Heart left ventricle (tissue), 16 donors: ENCODE measurements around the gene ZFR2. TPM values are rescaled to one million over a fixed set of nuclear protein-coding genes. Genes with fewer than 3 reads are reported as not detected.
"Not testable (repeated sequence)": the region's sequence is repeated elsewhere in the genome, so short reads cannot be mapped to it uniquely, and the experiment has no call there.

ENCODE experiments used
- ATAC-seq, 4 donors: fragments of 200-7000 bp; cut with Tn5 transposase; one replicate each; pipeline ENCODE4 v1.9.1; 2020 to 2022; ENCODE audit warnings: moderate library complexity in 4 of 4, mild to moderate bottlenecking in 3 of 4, moderate number of reproducible peaks in 1 of 4
- DNase-seq, 5 donors: peaks; one replicate each; pipeline ENCODE4 v3.0.0-alpha.2; 2020
- H3K27ac ChIP-seq, 12 donors: fragments of 200-600 bp; sonication (generic) in 4 of 12; one replicate each; pipeline versions ENCODE4 v1.5.0 to v1.8.0; 2016 to 2022; ENCODE audit warnings: mild to moderate bottlenecking in 2 of 12
- H3K27me3 ChIP-seq, 9 donors: fragments of 200-600 bp; sonication (generic) in 2 of 9; one replicate each; pipeline versions ENCODE4 v1.5.1 to v1.8.0; 2016 to 2022; ENCODE audit warnings: mild to moderate bottlenecking in 3 of 9
- H3K36me3 ChIP-seq, 9 donors: fragments of 200-600 bp; sonication (generic) in 2 of 9; one replicate each; pipeline versions ENCODE4 v1.5.0 to v1.8.0; 2018 to 2022; ENCODE audit warnings: mild to moderate bottlenecking in 2 of 9
- H3K4me1 ChIP-seq, 12 donors: fragments of 200-600 bp; sonication (generic) in 4 of 12; one replicate each; pipeline versions ENCODE4 v1.5.0 to v1.8.0; 2016 to 2022; ENCODE audit warnings: mild to moderate bottlenecking in 3 of 12
- H3K4me3 ChIP-seq, 12 donors: fragments of 200-600 bp; sonication (generic) in 4 of 12; one replicate each; pipeline versions ENCODE4 v1.5.0 to v1.8.0; 2017 to 2022; ENCODE audit warnings: mild to moderate bottlenecking in 9 of 12, moderate library complexity in 4 of 12
- H3K9me3 ChIP-seq, 12 donors: fragments of 200-600 bp; sonication (generic) in 4 of 12; one replicate each; pipeline versions ENCODE4 v1.5.0 to v1.8.0; 2016 to 2022; ENCODE audit warnings: mild to moderate bottlenecking in 1 of 12
- POLR2A ChIP-seq, 2 donors: fragments of 450-650 bp; IDR thresholded peaks; one replicate each; pipeline ENCODE4 v1.6.1; 2017; ENCODE audit warnings: antibody characterized with exemption in 2 of 2, mild to moderate bottlenecking in 2 of 2, moderate library complexity in 2 of 2
- WGBS, 4 donors: extraction: QIAGEN DNeasy Blood & Tissue Kit in 2 of 4; methylation state at CpG; one replicate each; pipeline versions ENCODE4 v1.1.5 to v1.1.7; 2013 to 2018; 5-methylcytosine and 5-hydroxymethylcytosine counted together
- intact Hi-C, 10 donors: fragments of 100-400 bp; cut with DNase I; formaldehyde crosslinking; loops; one replicate each; pipeline versions ENCODE4 v1.11.1 to v1.14.2; 2022
- polyA plus RNA-seq, 2 donors: library from polyadenylated mRNA; stranded (reverse); fragments of 200-250 nt; gene quantifications; one replicate each; pipeline ENCODE4 v1.2.3, GENCODE V29; 2013
- total RNA-seq, 9 donors: library from RNA; depleted of rRNA in 2 of 9; stranded (reverse); fragments of >200 nt in 2 of 9; fragmentation: NEBNext Ultra II Directional in 3 of 9; extraction: Animal tissue kit (Norgen Biotek cat#: 25700) in 3 of 9; gene quantifications; one replicate each; pipeline versions ENCODE4 v1.1.0 to v1.2.4, GENCODE V29; 2016 to 2023
- TF ChIP-seq, protein P1 (sequence below), 12 donors: fragments of 200-600 bp; sonication (generic) in 4 of 12; IDR thresholded peaks; one replicate each; pipeline versions ENCODE4 v1.5.0 to v1.8.0; 2018 to 2022; ENCODE audit warnings: antibody characterized with exemption in 12 of 12, mild to moderate bottlenecking in 5 of 12
- donor health status: ischemic (EF 13 %, LVEDD 7.1; RV severe dilation, severe dysfunction).
- donor health status: healthy with polysubstance abuse.
- donor health status: DM: no; HTN: yes; CAD: no.
- donor health status: DM: no; HTN: no; CAD: no.
- donor health status: ischemic (EF 25% LVEDD 6.9; RV normal size, moderate dysfunction).
- donor health status: ischemic (EF 25% LVEDD 5.7; RV mildly dilated, moderate dysfunction).
- donor health status: healthy.
- donor health status: DM: yes; HTN: yes; CAD: no.
- donor health status: ischemic (EF 35%, LVEDD 5.7; RV mildly dilated, moderate dysfunction).
- donor health status: nonischemic (EF 11% LVEDD 7.7; RV severe dilation, severe dysfunction).
- donor health status: DM: yes; HTN: yes; CAD: no.
- donor health status: PGD.
- donor health status: ischemic (EF 29% LVEDD 5.4; RV normal size, mild dysfunction).
- donor health status: nonischemic (EF 23%, LVEDD 6.1; RV moderate dilation, normal function).

The ZFR2 gene
- total and polyA plus RNA-seq, 11 donors: 0.08 to 0.16 TPM; not detected in 9

GRCh38 chr19:3761382-3762129, 107.3 kb downstream of the ZFR2 start, which contains the start of gene APBA3:
Gene APBA3 (minus strand): TSS chr19:3761692. CDS start chr19:3760264, 1,428 bp downstream.
- Histone ChIP-seq H3K4me1 (peaks cover 5 to 43% (median 28%) of the 10 kb centered on the region in 12 donors), H3K27ac (peak within 1 kb of the TSS; percentile 90 to 99 (median 97)), H3K4me3 (peak within 1 kb of the TSS; percentile 69 to 98 (median 90)), H3K9me3 (no peaks in the 10 kb centered on the region), H3K27me3 (no peaks in the 10 kb centered on the region), H3K36me3 (peaks cover 0 to 50% (median 35%) of the 10 kb centered on the region in 9 donors)
- TF ChIP-seq POLR2A (IDR thresholded peaks at IDR 0.05): peak in 1 of 2 donors; percentile 85
- TF ChIP-seq, protein P1, sequence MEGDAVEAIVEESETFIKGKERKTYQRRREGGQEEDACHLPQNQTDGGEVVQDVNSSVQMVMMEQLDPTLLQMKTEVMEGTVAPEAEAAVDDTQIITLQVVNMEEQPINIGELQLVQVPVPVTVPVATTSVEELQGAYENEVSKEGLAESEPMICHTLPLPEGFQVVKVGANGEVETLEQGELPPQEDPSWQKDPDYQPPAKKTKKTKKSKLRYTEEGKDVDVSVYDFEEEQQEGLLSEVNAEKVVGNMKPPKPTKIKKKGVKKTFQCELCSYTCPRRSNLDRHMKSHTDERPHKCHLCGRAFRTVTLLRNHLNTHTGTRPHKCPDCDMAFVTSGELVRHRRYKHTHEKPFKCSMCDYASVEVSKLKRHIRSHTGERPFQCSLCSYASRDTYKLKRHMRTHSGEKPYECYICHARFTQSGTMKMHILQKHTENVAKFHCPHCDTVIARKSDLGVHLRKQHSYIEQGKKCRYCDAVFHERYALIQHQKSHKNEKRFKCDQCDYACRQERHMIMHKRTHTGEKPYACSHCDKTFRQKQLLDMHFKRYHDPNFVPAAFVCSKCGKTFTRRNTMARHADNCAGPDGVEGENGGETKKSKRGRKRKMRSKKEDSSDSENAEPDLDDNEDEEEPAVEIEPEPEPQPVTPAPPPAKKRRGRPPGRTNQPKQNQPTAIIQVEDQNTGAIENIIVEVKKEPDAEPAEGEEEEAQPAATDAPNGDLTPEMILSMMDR (IDR thresholded peaks at IDR 0.05): peak; percentile 53 to 97 (median 81)
- ATAC-seq (peak; percentile 27 to 70 (median 58)), DNase-seq (peak; percentile 90 to 98 (median 93))
- WGBS, 4 donors: 3 to 7% (median 4%) methylated on average over 25 to 45 of the region's 45 CpGs
- intact Hi-C loops: loop anchor here in 6 of 10 donors (5.0 to 10.0 kb wide), 4 partner anchors 61 to 226 kb away; partner anchors contain the start of gene EEF2 (in 5 of the 6)

- no peak for ATAC-seq
- Histone ChIP-seq H3K9me3 (no peaks in the 10 kb centered on the region), H3K27me3 (no peaks in the 10 kb centered on the region), H3K36me3 (peaks cover 0 to 46% (median 38%) of the 10 kb centered on the region in 9 donors), H3K4me1 (peaks cover 5 to 43% (median 28%) of the 10 kb centered on the region in 12 donors), H3K4me3 (peak overlapping the region; percentile 69 to 98 (median 90)), H3K27ac (peak overlapping the region in 11 of 12 donors; percentile 83 to 99 (median 97))
- 36 to 44% (median 40%) methylated on average over 7 of the region's 7 CpGs for WGBS, 4 donors
- DNase-seq: no peak
- no peak for TF ChIP-seq POLR2A (IDR thresholded peaks at IDR 0.05)
- TF ChIP-seq, protein P1 (IDR thresholded peaks at IDR 0.05): no peak
- intact Hi-C loops: loop anchor here in 6 of 10 donors (5.0 to 10.0 kb wide), 4 partner anchors 61 to 226 kb away; partner anchors contain the start of gene EEF2 (in 5 of the 6)
Measured at GRCh38 chr19:3760871-3761361, 107.9 kb downstream of the ZFR2 start.

DNA sequence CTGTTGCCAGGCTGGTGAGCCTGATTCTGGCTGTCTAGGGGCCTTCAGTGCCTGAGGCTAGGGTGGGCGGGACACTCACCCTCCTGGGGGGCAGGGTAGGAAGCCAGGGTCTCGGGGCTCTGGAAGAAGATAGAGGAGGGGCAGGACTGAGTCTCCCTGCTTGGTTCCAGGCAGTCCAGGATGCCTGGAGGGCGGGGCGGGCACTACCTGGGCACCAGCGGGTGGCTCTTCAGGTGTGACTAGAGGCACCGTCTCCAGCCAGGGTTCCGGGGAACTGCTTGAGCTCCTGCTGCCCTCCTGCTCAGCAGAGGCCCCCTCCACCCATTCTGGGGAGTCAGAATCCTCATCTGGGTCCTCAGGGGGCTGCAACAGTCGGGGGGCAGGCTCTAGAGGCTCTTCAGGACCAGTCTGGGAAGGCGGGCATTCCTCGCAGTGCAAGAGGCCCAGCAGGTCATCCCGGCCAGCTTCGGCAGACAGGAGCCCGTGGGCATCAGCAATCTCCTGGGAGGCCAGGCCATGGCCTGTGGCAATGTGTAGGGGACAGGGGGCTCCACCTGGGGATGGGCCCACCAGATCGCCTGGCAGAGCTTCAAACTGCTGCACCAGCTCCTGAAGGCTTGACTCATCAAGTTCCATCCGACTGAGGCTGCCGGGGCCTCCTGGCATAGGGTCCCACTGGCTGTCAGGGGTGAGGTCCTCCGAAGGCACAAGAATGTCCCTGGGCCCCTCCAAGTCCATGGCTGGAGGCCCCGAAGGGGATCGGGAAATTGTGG, 109.2 kb downstream of the ZFR2 start:
- intact Hi-C loops: loop anchor here in 6 of 10 donors (5.0 to 10.0 kb wide), 4 partner anchors 63 to 228 kb away; partner anchors contain the start of gene EEF2 (in 5 of the 6)
- no peaks in the 10 kb centered on the region for H3K9me3 ChIP-seq
- H3K36me3 ChIP-seq: peaks cover 0 to 34% (median 32%) of the 10 kb centered on the region in 9 donors
- no peaks in the 10 kb centered on the region for H3K27me3 ChIP-seq
- WGBS, 4 donors: 88 to 94% (median 91%) methylated on average over 8 to 19 of the region's 19 CpGs
- TF ChIP-seq POLR2A (IDR thresholded peaks at IDR 0.05): no peak
- TF ChIP-seq, protein P1 (IDR thresholded peaks at IDR 0.05): no peak
- H3K4me1 ChIP-seq: peaks cover 5 to 43% (median 28%) of the 10 kb centered on the region in 12 donors
- no peak overlapping the region for H3K27ac ChIP-seq
- peak overlapping the region in 1 of 12 donors; percentile 88 for H3K4me3 ChIP-seq
- ATAC-seq (no peak), DNase-seq (no peak)

- ATAC-seq, intact Hi-C loops, DNase-seq, H3K4me3 ChIP-seq, H3K27me3 ChIP-seq, H3K27ac ChIP-seq, H3K9me3 ChIP-seq: not testable (repeated sequence)
- WGBS, 4 donors: 95 to 99% (median 97%) methylated on average over 10 to 13 of the region's 13 CpGs
- H3K36me3 ChIP-seq: peaks cover 0 to 43% (median 39%) of the 10 kb centered on the region in 9 donors
- peaks cover 5 to 36% (median 23%) of the 10 kb centered on the region in 12 donors for H3K4me1 ChIP-seq
Measured at GRCh38 chr19:3758297-3758696, 110.5 kb downstream of the ZFR2 start.

- DNase-seq, ATAC-seq, H3K9me3 ChIP-seq, H3K27me3 ChIP-seq, H3K4me3 ChIP-seq, H3K27ac ChIP-seq, intact Hi-C loops: not testable (repeated sequence)
- Histone ChIP-seq H3K36me3 (peaks cover 0 to 47% (median 43%) of the 10 kb centered on the region in 9 donors), H3K4me1 (peaks cover 5 to 33% (median 21%) of the 10 kb centered on the region in 12 donors)
- 93 to 98% (median 96%) methylated on average over 7 of the region's 7 CpGs for WGBS, 4 donors
Measured at GRCh38 chr19:3757705-3758104, 111.1 kb downstream of the ZFR2 start.
